HCT116 (cell line): Measurements from ENCODE around the gene LRRC74A. TPM values are rescaled to one million over a fixed set of nuclear protein-coding genes. Genes with fewer than 3 reads are reported as not detected.

Experiments
- ATAC-seq: fragments of 200-7000 bp; cut with Tn5 transposase; 2 replicates; pipeline ENCODE4 v1.9.1; 2020; ENCODE audit warnings: mild to moderate bottlenecking, moderate library complexity
- BruUV-seq: library from RNA; stranded (reverse); fragments of 400-500 nt; replicated peaks from 2 replicates; lab custom pipeline; 2021; lab: Mats Ljungman, UMichigan
- CTCF ChIA-PET: fragments of 300-600 bp; sonication (Branson Sonifier 250); formaldehyde crosslinking; loops from one replicate; lab custom pipeline; 2021; ENCODE audit warnings: antibody characterized with exemption; lab: Charles Lee
- POLR2A ChIA-PET: fragments of 300-600, 350-600 bp; sonication (Branson Sonifier 250); formaldehyde crosslinking; loops from one replicate; lab custom pipeline; 2021; ENCODE audit warnings: antibody characterized with exemption; lab: Charles Lee
- RAD21 ChIA-PET, 2 experiments: fragments of 300-600 bp; sonication (Branson Sonifier 250); formaldehyde crosslinking; loops; one replicate each; lab custom pipeline; 2023; ENCODE audit warnings: low total read pairs in 2 of 2; ENCODE audit not compliant: uncharacterized antibody in 2 of 2, unreplicated experiment in 2 of 2, low non-redundant PET in 1 of 2; lab: Charles Lee
- DNase-seq: peaks from one replicate; pipeline ENCODE4 v3.0.0-alpha.2; 2010; ENCODE audit warnings: low read depth, low spot score
- H2AFZ ChIP-seq: fragments of 200-600 bp; shearing (Covaris generic), sonication (generic); 2 replicates; pipeline ENCODE4 v1.6.1; 2017; ENCODE audit warnings: low read depth, mixed run types, mixed read lengths, antibody characterized with exemption, low read length; ENCODE audit not compliant: poor library complexity, severe bottlenecking
- H3K27ac ChIP-seq: 2 replicates; pipeline ENCODE4 v1.5.1; 2012; ENCODE audit warnings: low read depth, low read length
- H3K27me3 ChIP-seq: fragments of 200-600 bp; sonication (generic); 2 replicates; pipeline ENCODE4 v1.6.1; 2016; ENCODE audit warnings: mixed run types, low read length, mixed read lengths; ENCODE audit not compliant: insufficient read depth
- H3K36me3 ChIP-seq, 2 experiments: fragments of 200-500 bp in 1 of 2; fragments of 200-600 bp in 1 of 2; sonication (Bioruptor generic) in 1 of 2; sonication (generic) in 1 of 2; 2 replicates each; pipeline versions ENCODE4 v1.5.1 to v1.6.1; 2014 to 2016; ENCODE audit warnings: low read length in 2 of 2, inconsistent platforms in 1 of 2, mixed read lengths in 1 of 2, mixed run types in 1 of 2; ENCODE audit not compliant: insufficient read depth in 2 of 2, control insufficient read depth in 1 of 2
- H3K4me1 ChIP-seq, 2 experiments: fragments of 200-600 bp in 1 of 2; sonication (generic) in 1 of 2; 2 replicates each; pipeline versions ENCODE4 v1.5.1 to v1.6.1; 2012 to 2017; ENCODE audit warnings: low read length in 2 of 2, inconsistent platforms in 1 of 2, mild to moderate bottlenecking in 1 of 2, mixed read lengths in 1 of 2, mixed run types in 1 of 2, moderate library complexity in 1 of 2; ENCODE audit not compliant: insufficient read depth in 2 of 2, control insufficient read depth in 1 of 2
- H3K4me2 ChIP-seq: fragments of 200-600 bp; sonication (generic); 2 replicates; pipeline ENCODE4 v1.6.1; 2017; ENCODE audit warnings: mixed run types, low read length, mixed read lengths
- H3K4me3 ChIP-seq, 2 experiments: fragments of 200-600 bp in 1 of 2; sonication (generic) in 1 of 2; replicated peaks in 1 of 2; 2 replicates each; pipeline ENCODE4 v1.5.1; 2011 to 2016; ENCODE audit warnings: low read length in 2 of 2, control low read depth in 1 of 2, low read depth in 1 of 2, mild to moderate bottlenecking in 1 of 2, mixed read lengths in 1 of 2, mixed run types in 1 of 2
- H3K79me2 ChIP-seq: fragments of 200-600 bp; sonication (generic); 2 replicates; pipeline ENCODE4 v1.6.1; 2017; ENCODE audit warnings: mild to moderate bottlenecking, mixed run types, low read length, moderate library complexity, mixed read lengths; ENCODE audit not compliant: insufficient read depth
- H3K9ac ChIP-seq: fragments of 200-600 bp; sonication (generic); 2 replicates; pipeline ENCODE4 v1.6.1; 2016; ENCODE audit warnings: low read length, mixed read lengths
- H3K9me2 ChIP-seq: fragments of 200-600 bp; sonication (generic), shearing (Covaris generic); 2 replicates; pipeline ENCODE4 v1.6.1; 2017; ENCODE audit warnings: mixed run types, mild to moderate bottlenecking, moderate library complexity; ENCODE audit not compliant: insufficient read depth
- H3K9me3 ChIP-seq, 2 experiments: fragments of 200-500 bp in 1 of 2; fragments of 200-600 bp in 1 of 2; sonication (Bioruptor generic) in 1 of 2; sonication (generic) in 1 of 2; 2 replicates each; pipeline ENCODE4 v1.6.1; 2014 to 2017; ENCODE audit warnings: low read length in 2 of 2, mixed read lengths in 2 of 2, inconsistent platforms in 1 of 2, low read depth in 1 of 2, mild to moderate bottlenecking in 1 of 2, mixed run types in 1 of 2, moderate library complexity in 1 of 2; ENCODE audit not compliant: control insufficient read depth in 1 of 2, insufficient read depth in 1 of 2
- H4K20me1 ChIP-seq: fragments of 200-600 bp; sonication (generic), shearing (Covaris generic); 2 replicates; pipeline ENCODE4 v1.6.1; 2017; ENCODE audit warnings: mixed run types, mild to moderate bottlenecking, moderate library complexity; ENCODE audit not compliant: insufficient read depth
- ATF3 ChIP-seq: IDR thresholded peaks from 2 replicates; pipeline ENCODE4 v1.6.1; 2012
- CBX3 ChIP-seq: IDR thresholded peaks from 2 replicates; pipeline ENCODE4 v1.6.1; 2012; ENCODE audit warnings: low read depth
- CEBPB ChIP-seq: IDR thresholded peaks from 2 replicates; pipeline ENCODE4 v1.6.1; 2012; ENCODE audit warnings: low read depth
- CTCF ChIP-seq, 3 experiments: fragments of 200-600 bp in 1 of 3; sonication (generic) in 1 of 3; IDR thresholded peaks in 2 of 3; conservative IDR thresholded peaks in 1 of 3; 2 replicates each; pipeline ENCODE4 v1.5.1; 2012 to 2017; ENCODE audit warnings: low read depth in 2 of 3, low read length in 2 of 3, antibody characterized with exemption in 1 of 3, borderline replicate concordance in 1 of 3, control low read depth in 1 of 3, mild to moderate bottlenecking in 1 of 3, mixed read lengths in 1 of 3, mixed run types in 1 of 3, moderate library complexity in 1 of 3; ENCODE audit not compliant: insufficient read depth in 1 of 3
- ELF1 ChIP-seq: IDR thresholded peaks from 2 replicates; pipeline ENCODE4 v1.6.1; 2012; ENCODE audit warnings: low read depth, borderline replicate concordance
- JUND ChIP-seq: IDR thresholded peaks from 2 replicates; pipeline ENCODE4 v1.6.1; 2012
- MAX ChIP-seq: IDR thresholded peaks from 2 replicates; pipeline ENCODE4 v1.6.1; 2012
- POLR2A ChIP-seq: IDR thresholded peaks from 2 replicates; pipeline ENCODE4 v1.7.0; 2011; ENCODE audit warnings: borderline replicate concordance; ENCODE audit not compliant: insufficient read depth, insufficient read length; ENCODE audit errors: extremely low read depth
- POLR2AphosphoS5 ChIP-seq: IDR thresholded peaks from 2 replicates; pipeline ENCODE4 v1.6.1; 2011; ENCODE audit warnings: mild to moderate bottlenecking, low read depth, low read length, moderate library complexity
- RAD21 ChIP-seq: IDR thresholded peaks from 2 replicates; pipeline ENCODE4 v1.6.1; 2012; ENCODE audit warnings: low read depth, mild to moderate bottlenecking
- REST ChIP-seq: IDR thresholded peaks from 2 replicates; pipeline ENCODE4 v1.6.1; 2012; ENCODE audit warnings: low read depth
- SIN3A ChIP-seq: IDR thresholded peaks from 2 replicates; pipeline ENCODE4 v1.6.1; 2012; ENCODE audit warnings: low read depth
- SRF ChIP-seq: IDR thresholded peaks from 2 replicates; pipeline ENCODE4 v1.6.1; 2012; ENCODE audit warnings: low read depth
- YY1 ChIP-seq: IDR thresholded peaks from 2 replicates; pipeline ENCODE4 v1.6.1; 2011; ENCODE audit warnings: low read length, low read depth, moderate library complexity, mild to moderate bottlenecking; ENCODE audit not compliant: insufficient replicate concordance; ENCODE audit errors: extremely low read depth
- ZFX ChIP-seq: fragments of 450-650 bp; IDR thresholded peaks from 2 replicates; pipeline ENCODE4 v1.6.1; 2017
- ZNF274 ChIP-seq: fragments of 200-500 bp; sonication (Bioruptor generic); IDR thresholded peaks from 2 replicates; pipeline ENCODE4 v1.6.1; 2014; ENCODE audit warnings: mild to moderate bottlenecking, low read depth, low read length, inconsistent platforms
- intact Hi-C: fragments of 100-400 bp; cut with micrococcal nuclease; formaldehyde crosslinking; loops from 2 replicates; pipeline ENCODE4 v1.10.0; 2022
- total RNA-seq: library from RNA; stranded (reverse); gene quantifications from one replicate; pipeline ENCODE4 v1.2.1, GENCODE V29; 2021; ENCODE audit not compliant: unreplicated experiment

Gene LRRC74A
- total RNA-seq, 1 experiment from 2014 or later, result not detected

GRCh38 chr14:76855066-76855465 is 28.9 kb downstream of the LRRC74A start:
- RAD21 ChIA-PET, result no interaction called here
- no peaks in the 10 kb centered on the region for H3K9me3 ChIP-seq
- H3K9ac ChIP-seq, result no peak overlapping the region
- no peaks in the 10 kb centered on the region for H4K20me1 ChIP-seq
- TF ChIP-seq CBX3 (no peak), ATF3 (no peak), ZFX (no peak), ZNF274 (no peak)
- H3K36me3 ChIP-seq, result no peaks in the 10 kb centered on the region
- no TSS peak for BruUV-seq
- POLR2A ChIA-PET, result no interaction called here
- ATAC-seq, result no peak
- H3K9me2 ChIP-seq, result no peaks in the 10 kb centered on the region
- peaks cover 14% of the 10 kb centered on the region for H3K27me3 ChIP-seq
- H3K27ac ChIP-seq, result no peak overlapping the region
- CTCF ChIA-PET, result no interaction called here
- no peaks in the 10 kb centered on the region for H3K79me2 ChIP-seq
- intact Hi-C loops, result no loop called here
- no peak overlapping the region for H3K4me2 ChIP-seq
- no peak overlapping the region for H2AFZ ChIP-seq
- no peaks in the 10 kb centered on the region for H3K4me1 ChIP-seq
- H3K4me3 ChIP-seq, result no peak overlapping the region
- DNase-seq, result no peak

GRCh38 chr14:76856769-76857168 is 30.6 kb downstream of the LRRC74A start:
- H3K27ac ChIP-seq, result no peak overlapping the region
- no peak for ATAC-seq
- POLR2A ChIA-PET, result no interaction called here
- no peak overlapping the region for H3K9ac ChIP-seq
- H3K9me2 ChIP-seq, result no peaks in the 10 kb centered on the region
- CTCF ChIA-PET, result no interaction called here
- BruUV-seq, result no TSS peak
- TF ChIP-seq REST (no peak), ZFX (no peak), YY1 (no peak), CTCF (IDR thresholded peaks at IDR 0.05 in 2 of 3, conservative IDR thresholded peaks at IDR 0.05 in 1 of 3; ENCODE audit: borderline replicate concordance in 1 of 3, insufficient read depth in 1 of 3, low read depth in 2 of 3, low read length in 2 of 3) (no peak), MAX (no peak), POLR2AphosphoS5 (no peak), JUND (no peak), RAD21 (no peak), POLR2A (no peak), ELF1 (no peak), CEBPB (no peak), SIN3A (no peak), SRF (no peak)
- no peaks in the 10 kb centered on the region for H3K79me2 ChIP-seq
- no peak overlapping the region for H3K4me2 ChIP-seq
- H2AFZ ChIP-seq, result no peak overlapping the region
- no peak overlapping the region for H3K4me3 ChIP-seq
- RAD21 ChIA-PET, result no interaction called here
- H3K27me3 ChIP-seq, result peaks cover 17% of the 10 kb centered on the region
- no peaks in the 10 kb centered on the region for H3K36me3 ChIP-seq
- H3K4me1 ChIP-seq, result no peaks in the 10 kb centered on the region
- intact Hi-C loops, result no loop called here
- H3K9me3 ChIP-seq, result no peaks in the 10 kb centered on the region
- DNase-seq, result no peak
- no peaks in the 10 kb centered on the region for H4K20me1 ChIP-seq
